HCT116 (cell line): ENCODE results near the gene PTPN4.

Source experiments
- CEBPB ChIP-seq: IDR thresholded peaks from 2 replicates; pipeline ENCODE4 v1.6.1; 2012; ENCODE audit warnings: low read depth
- CTCF ChIP-seq, 3 experiments: fragments of 200-600 bp in 1 of 3; sonication (generic) in 1 of 3; IDR thresholded peaks in 2 of 3; conservative IDR thresholded peaks in 1 of 3; 2 replicates each; pipeline ENCODE4 v1.5.1; 2012 to 2017; ENCODE audit warnings: low read depth in 2 of 3, low read length in 2 of 3, antibody characterized with exemption in 1 of 3, borderline replicate concordance in 1 of 3, control low read depth in 1 of 3, mild to moderate bottlenecking in 1 of 3, mixed read lengths in 1 of 3, mixed run types in 1 of 3, moderate library complexity in 1 of 3; ENCODE audit not compliant: insufficient read depth in 1 of 3
- EGR1 ChIP-seq: IDR thresholded peaks from 2 replicates; pipeline ENCODE4 v1.6.1; 2012; ENCODE audit warnings: low read depth
- EZH2 ChIP-seq: fragments of 200-600 bp; sonication (generic); IDR thresholded peaks from 2 replicates; pipeline ENCODE4 v1.6.1; 2017; ENCODE audit warnings: antibody characterized with exemption, mixed run types
- FOSL1 ChIP-seq: IDR thresholded peaks from 2 replicates; pipeline ENCODE4 v1.6.1; 2012; ENCODE audit warnings: low read depth
- POLR2A ChIP-seq: IDR thresholded peaks from 2 replicates; pipeline ENCODE4 v1.7.0; 2011; ENCODE audit warnings: borderline replicate concordance; ENCODE audit not compliant: insufficient read depth, insufficient read length; ENCODE audit errors: extremely low read depth
- POLR2AphosphoS5 ChIP-seq: IDR thresholded peaks from 2 replicates; pipeline ENCODE4 v1.6.1; 2011; ENCODE audit warnings: mild to moderate bottlenecking, low read depth, low read length, moderate library complexity
- SIN3A ChIP-seq: IDR thresholded peaks from 2 replicates; pipeline ENCODE4 v1.6.1; 2012; ENCODE audit warnings: low read depth
- SRF ChIP-seq: IDR thresholded peaks from 2 replicates; pipeline ENCODE4 v1.6.1; 2012; ENCODE audit warnings: low read depth
- TCF7L2 ChIP-seq: IDR thresholded peaks from 2 replicates; pipeline ENCODE4 v1.7.0; 2011; ENCODE audit warnings: borderline replicate concordance, inconsistent platforms; ENCODE audit not compliant: insufficient read depth, insufficient read length; ENCODE audit errors: extremely low read depth
- YY1 ChIP-seq: IDR thresholded peaks from 2 replicates; pipeline ENCODE4 v1.6.1; 2011; ENCODE audit warnings: low read length, low read depth, moderate library complexity, mild to moderate bottlenecking; ENCODE audit not compliant: insufficient replicate concordance; ENCODE audit errors: extremely low read depth
- TF ChIP-seq, protein P1 (sequence below): IDR thresholded peaks from 2 replicates; pipeline ENCODE4 v1.6.1; 2012
- TF ChIP-seq, protein P2 (sequence below): IDR thresholded peaks from 2 replicates; pipeline ENCODE4 v1.6.1; 2012; ENCODE audit warnings: low read depth

DNA sequence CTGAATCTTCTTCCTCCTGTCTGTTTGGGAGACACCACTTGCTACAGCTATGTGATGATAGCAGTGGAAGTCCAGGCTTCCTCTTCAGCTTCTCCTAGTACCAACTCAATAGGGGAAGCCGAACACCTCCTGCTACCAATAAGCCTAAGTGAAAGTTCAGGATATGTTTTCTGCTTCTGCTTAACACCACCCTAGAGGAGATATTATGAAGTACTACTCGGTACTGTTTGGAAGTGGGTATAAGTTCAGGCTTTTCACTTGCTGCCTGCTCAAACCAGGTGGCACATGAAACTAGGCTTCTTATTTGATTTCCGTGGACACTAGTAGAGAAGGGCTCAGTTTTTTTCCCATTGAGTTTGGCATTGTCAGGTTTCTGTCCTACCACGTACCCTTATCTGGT, 99.8 kb downstream of the PTPN4 start:
- TF ChIP-seq POLR2AphosphoS5 (no peak), FOSL1 (no peak), CTCF (IDR thresholded peaks at IDR 0.05 in 2 of 3, conservative IDR thresholded peaks at IDR 0.05 in 1 of 3; ENCODE audit: borderline replicate concordance in 1 of 3, insufficient read depth in 1 of 3, low read depth in 2 of 3, low read length in 2 of 3) (no peak), EZH2 (no peak), POLR2A (no peak), CEBPB (no peak), YY1 (no peak), TCF7L2 (no peak), EGR1 (no peak), SRF (no peak), SIN3A (no peak)
- TF ChIP-seq, protein P1, sequence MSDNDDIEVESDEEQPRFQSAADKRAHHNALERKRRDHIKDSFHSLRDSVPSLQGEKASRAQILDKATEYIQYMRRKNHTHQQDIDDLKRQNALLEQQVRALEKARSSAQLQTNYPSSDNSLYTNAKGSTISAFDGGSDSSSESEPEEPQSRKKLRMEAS, result no peak
- TF ChIP-seq, protein P2, sequence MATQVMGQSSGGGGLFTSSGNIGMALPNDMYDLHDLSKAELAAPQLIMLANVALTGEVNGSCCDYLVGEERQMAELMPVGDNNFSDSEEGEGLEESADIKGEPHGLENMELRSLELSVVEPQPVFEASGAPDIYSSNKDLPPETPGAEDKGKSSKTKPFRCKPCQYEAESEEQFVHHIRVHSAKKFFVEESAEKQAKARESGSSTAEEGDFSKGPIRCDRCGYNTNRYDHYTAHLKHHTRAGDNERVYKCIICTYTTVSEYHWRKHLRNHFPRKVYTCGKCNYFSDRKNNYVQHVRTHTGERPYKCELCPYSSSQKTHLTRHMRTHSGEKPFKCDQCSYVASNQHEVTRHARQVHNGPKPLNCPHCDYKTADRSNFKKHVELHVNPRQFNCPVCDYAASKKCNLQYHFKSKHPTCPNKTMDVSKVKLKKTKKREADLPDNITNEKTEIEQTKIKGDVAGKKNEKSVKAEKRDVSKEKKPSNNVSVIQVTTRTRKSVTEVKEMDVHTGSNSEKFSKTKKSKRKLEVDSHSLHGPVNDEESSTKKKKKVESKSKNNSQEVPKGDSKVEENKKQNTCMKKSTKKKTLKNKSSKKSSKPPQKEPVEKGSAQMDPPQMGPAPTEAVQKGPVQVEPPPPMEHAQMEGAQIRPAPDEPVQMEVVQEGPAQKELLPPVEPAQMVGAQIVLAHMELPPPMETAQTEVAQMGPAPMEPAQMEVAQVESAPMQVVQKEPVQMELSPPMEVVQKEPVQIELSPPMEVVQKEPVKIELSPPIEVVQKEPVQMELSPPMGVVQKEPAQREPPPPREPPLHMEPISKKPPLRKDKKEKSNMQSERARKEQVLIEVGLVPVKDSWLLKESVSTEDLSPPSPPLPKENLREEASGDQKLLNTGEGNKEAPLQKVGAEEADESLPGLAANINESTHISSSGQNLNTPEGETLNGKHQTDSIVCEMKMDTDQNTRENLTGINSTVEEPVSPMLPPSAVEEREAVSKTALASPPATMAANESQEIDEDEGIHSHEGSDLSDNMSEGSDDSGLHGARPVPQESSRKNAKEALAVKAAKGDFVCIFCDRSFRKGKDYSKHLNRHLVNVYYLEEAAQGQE, result no peak
